ENCODE results near the gene IHH. TPM values are rescaled to one million over a fixed set of nuclear protein-coding genes. Genes with fewer than 3 reads are reported as not detected.

Gene IHH
- total RNA-seq, 1 experiment from 2014 or later = 0.17 TPM

DNA sequence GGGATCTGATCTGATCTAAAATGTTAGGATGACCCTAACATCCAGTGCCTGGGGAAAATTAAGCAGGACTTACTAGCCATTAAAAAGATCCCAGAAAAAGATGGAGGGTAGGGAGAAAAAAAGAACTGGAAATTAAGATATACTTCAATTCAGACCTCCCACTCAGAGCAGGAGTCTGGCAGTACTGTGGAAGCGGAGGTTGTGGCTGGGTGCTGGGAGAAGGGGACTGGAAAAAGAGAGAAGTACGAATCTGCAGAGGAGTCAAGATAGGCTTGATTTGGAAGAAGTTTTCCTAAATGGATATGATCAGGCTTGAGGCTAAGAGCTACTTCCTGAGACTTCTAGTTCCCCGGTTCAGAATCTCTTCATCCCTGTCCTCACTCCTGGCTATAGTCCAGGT lies 33.5 kb upstream of the IHH start:
- Histone ChIP-seq H3K9ac (ENCODE audit: low read length) (no peak overlapping the region), H2AFZ (ENCODE audit: low read depth, low read length, poor library complexity, severe bottlenecking) (no peak overlapping the region), H3K4me3 (replicated peaks in 1 of 2; ENCODE audit: low read depth in 1 of 2, low read length in 2 of 2) (no peak overlapping the region), H3K79me2 (ENCODE audit: insufficient read depth, low read length) (no peaks in the 10 kb centered on the region), H3K9me3 (ENCODE audit: control insufficient read depth in 1 of 2, insufficient read depth in 1 of 2, low read depth in 1 of 2, low read length in 2 of 2) (no peaks in the 10 kb centered on the region), H3K36me3 (ENCODE audit: control insufficient read depth in 1 of 2, insufficient read depth in 2 of 2, low read length in 2 of 2) (no peaks in the 10 kb centered on the region), H3K9me2 (ENCODE audit: insufficient read depth) (no peaks in the 10 kb centered on the region), H3K27ac (ENCODE audit: low read depth, low read length) (no peak overlapping the region), H3K27me3 (ENCODE audit: insufficient read depth, low read length) (no peaks in the 10 kb centered on the region), H4K20me1 (ENCODE audit: insufficient read depth) (no peaks in the 10 kb centered on the region), H3K4me2 (ENCODE audit: low read length) (no peak overlapping the region), H3K4me1 (ENCODE audit: control insufficient read depth in 1 of 2, insufficient read depth in 2 of 2, low read length in 2 of 2) (no peaks in the 10 kb centered on the region)
- CTCF ChIA-PET = no interaction called here
- DNase-seq (ENCODE audit: low read depth, low spot score) = no peak
- ATAC-seq = no peak
- RAD21 ChIA-PET (ENCODE audit: low non-redundant PET in 1 of 2, low total read pairs in 2 of 2, uncharacterized antibody in 2 of 2, unreplicated experiment in 2 of 2) = no interaction called here
- intact Hi-C loops (cut with micrococcal nuclease) = no loop called here
- TF ChIP-seq EZH2 (IDR thresholded peaks at IDR 0.05) (no peak), SIN3A (IDR thresholded peaks at IDR 0.05; ENCODE audit: low read depth) (no peak), ZBTB33 (IDR thresholded peaks at IDR 0.05; ENCODE audit: extremely low read depth, insufficient replicate concordance, low read length) (no peak), ELF1 (IDR thresholded peaks at IDR 0.05; ENCODE audit: borderline replicate concordance, low read depth) (no peak)
- TF ChIP-seq, protein P1, sequence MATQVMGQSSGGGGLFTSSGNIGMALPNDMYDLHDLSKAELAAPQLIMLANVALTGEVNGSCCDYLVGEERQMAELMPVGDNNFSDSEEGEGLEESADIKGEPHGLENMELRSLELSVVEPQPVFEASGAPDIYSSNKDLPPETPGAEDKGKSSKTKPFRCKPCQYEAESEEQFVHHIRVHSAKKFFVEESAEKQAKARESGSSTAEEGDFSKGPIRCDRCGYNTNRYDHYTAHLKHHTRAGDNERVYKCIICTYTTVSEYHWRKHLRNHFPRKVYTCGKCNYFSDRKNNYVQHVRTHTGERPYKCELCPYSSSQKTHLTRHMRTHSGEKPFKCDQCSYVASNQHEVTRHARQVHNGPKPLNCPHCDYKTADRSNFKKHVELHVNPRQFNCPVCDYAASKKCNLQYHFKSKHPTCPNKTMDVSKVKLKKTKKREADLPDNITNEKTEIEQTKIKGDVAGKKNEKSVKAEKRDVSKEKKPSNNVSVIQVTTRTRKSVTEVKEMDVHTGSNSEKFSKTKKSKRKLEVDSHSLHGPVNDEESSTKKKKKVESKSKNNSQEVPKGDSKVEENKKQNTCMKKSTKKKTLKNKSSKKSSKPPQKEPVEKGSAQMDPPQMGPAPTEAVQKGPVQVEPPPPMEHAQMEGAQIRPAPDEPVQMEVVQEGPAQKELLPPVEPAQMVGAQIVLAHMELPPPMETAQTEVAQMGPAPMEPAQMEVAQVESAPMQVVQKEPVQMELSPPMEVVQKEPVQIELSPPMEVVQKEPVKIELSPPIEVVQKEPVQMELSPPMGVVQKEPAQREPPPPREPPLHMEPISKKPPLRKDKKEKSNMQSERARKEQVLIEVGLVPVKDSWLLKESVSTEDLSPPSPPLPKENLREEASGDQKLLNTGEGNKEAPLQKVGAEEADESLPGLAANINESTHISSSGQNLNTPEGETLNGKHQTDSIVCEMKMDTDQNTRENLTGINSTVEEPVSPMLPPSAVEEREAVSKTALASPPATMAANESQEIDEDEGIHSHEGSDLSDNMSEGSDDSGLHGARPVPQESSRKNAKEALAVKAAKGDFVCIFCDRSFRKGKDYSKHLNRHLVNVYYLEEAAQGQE (IDR thresholded peaks at IDR 0.05; ENCODE audit: low read depth) = no peak
- no TSS peak for BruUV-seq (replicated peaks)
- POLR2A ChIA-PET = no interaction called here
